ENCODE results near the gene NDUFC1.
"Not testable (repeated sequence)": the region's sequence is repeated elsewhere in the genome, so short reads cannot be mapped to it uniquely, and the experiment has no call there.

- TF ChIP-seq POLR2A (IDR thresholded peaks at IDR 0.05; ENCODE audit: low read depth, low read length); RFX5 (IDR thresholded peaks at IDR 0.05; ENCODE audit: low read depth, low read length); CTCF (conservative IDR thresholded peaks at IDR 0.05; ENCODE audit: low read depth, low read length); USF2 (IDR thresholded peaks at IDR 0.05; ENCODE audit: low read depth, low read length); MAZ (IDR thresholded peaks at IDR 0.05; ENCODE audit: borderline replicate concordance, low read depth, low read length): not testable (repeated sequence)
Observed at GRCh38 chr4:139322070-139322469, 19.8 kb upstream of the NDUFC1 start.

Data from IMR-90 (cell line).